NK-92 treated with Interleukin-12 subunit alpha and Interleukin-12 subunit beta, amount 100 ng/mL, for 24 hours (cell line): Measurements from ENCODE around the gene DNHD1.

Source experiments
- DNase-seq: peaks from one replicate; lab custom pipeline; 2025; lab: John Stamatoyannopoulos, UW

DNHD1 gene

DNA sequence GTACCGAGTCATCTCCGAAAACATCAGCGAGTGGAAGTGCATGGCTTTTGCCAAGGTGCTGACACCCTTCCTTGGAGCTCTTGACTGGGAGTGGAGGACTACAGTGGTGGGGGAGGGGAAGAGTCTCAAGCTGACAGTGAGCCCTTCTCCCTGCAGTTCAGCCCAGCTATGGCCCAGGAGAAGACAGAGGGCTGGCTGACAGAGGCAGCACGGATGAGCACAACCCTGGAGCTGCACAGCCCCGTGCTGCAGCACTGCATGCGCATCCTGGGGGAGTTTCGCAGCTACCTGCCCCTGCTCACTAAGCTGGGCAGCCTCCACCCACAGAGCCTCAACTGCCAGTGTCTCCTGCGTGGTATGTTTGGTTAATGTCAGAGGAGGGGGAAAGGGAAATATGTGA is 41.4 kb downstream of the DNHD1 start:
- DNase-seq: no peak

DNA sequence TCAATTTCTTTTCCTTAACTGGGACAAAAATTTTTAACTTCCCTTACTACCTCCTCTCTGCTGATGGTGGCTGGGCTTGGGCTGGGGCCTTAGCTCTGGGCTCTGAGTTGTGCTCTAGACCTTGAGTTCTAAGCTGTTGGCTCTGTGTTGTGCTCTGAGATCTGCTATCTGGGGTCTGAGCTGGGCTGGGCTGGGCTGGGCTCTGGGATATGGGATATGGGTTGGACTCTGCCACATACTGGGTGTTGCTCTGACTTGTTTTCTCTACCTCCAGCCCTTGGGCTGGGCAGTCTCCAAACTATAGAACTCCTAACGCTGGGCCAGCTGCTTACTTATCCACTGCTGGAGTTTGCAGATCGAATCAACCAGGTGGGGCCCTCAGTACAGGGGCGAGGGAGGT is 41.9 kb downstream of the DNHD1 start:
- no peak for DNase-seq

DNA sequence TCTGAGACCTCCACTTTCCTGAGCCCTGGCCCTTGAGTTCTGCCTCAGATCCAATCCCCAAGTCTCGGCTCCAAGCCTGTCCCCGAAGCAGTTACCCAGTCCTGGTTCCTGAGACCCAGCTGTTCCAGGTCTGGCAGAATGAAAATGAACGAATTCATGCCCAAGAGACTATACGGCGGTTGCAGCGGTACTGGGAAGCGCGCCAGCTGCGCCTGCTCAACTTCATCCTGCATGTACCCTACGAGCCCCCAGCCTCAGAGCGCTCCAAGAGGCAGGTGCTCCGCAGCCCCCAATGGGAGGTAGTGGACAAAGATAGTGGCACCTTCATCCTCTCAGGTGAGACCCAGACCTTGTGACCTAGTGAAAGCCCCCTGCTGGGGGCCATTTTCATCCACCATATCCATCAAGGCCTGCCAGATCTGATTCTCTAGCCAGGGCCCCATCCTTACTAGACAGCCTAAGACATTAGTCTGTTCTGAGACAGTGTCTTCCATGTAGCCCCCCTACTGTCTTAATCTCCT is 42.7 kb downstream of the DNHD1 start:
- DNase-seq: no peak

DNA sequence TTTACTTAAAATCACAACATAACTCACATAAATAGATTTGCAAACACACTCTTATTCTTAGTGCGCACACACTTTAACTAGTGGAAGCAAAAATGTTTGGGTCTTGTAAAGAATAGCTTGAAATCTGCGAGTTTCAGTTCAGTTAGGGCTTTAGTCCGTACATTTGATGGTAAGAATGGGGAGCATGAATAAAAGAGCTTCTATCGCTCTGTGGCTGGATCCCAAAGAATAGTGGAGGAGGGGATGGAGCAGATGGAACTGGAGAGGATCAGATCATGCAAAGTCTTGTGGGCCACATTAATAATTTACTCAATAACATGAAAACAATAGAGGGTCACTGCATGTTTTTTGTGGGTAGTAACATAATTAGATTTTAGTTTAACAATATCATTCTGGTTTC is 44.3 kb downstream of the DNHD1 start:
- no peak for DNase-seq

DNA sequence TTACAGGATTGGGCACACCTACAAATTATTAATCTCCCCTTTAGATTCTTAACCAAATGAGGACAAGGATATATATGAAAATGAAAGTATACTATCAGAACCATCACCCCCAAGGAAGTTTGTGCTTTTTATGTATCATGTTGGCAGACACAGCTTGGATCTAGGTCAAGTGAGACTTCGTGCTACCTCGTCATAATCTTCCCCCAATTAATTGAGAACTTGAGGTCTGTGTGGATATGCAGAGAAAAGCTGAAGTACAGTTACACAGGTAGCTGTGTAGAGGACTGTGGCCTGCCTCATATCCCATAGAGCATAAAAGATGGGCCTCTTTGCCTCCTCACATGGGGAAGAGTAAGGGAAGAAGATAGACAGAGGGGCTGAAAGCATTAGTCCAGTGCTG is 45.6 kb downstream of the DNHD1 start:
- DNase-seq: no peak

DNA sequence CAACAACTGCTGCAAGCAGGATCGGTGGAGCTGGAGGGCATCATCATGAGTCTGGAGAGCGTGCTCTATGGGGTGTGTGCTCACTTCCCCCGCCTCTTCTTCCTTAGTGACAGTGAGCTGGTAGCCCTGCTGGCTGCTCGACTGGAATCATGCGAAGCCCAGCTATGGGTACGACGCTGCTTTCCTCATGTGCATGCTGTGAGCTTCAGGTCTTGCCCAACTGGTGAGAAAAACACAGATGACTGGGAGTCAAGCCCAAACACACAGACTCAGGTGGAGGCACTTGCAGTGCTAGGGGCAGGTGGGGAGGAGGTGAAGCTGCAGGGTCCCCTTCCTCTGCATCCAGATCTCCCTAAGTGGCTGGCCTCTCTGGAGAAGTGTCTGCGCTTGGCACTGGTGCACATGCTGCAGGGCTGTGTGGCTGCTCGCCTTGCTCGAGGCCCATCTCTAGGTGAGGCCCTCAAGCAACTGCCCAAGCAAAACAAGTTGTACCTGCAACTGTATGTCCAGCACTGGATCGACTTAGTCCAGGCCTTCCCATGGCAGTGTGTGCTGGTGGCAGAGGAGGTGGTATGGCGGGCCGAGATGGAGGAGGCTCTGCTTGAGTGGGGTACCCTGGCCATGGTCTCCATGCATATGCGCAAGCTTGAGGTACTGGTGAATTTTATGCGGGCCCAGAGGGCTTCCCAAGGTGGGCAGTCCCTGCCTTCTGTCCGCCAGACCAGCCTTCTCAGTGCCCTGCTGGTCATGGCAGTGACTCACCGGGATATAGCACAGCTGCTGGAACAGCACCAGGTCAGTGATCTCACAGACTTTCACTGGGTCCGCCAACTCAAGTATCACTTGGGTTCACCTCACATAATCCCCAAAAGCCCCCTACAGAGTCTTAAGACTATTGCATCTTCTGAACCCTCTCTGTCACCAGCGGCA is 48.1 kb downstream of the DNHD1 start:
- no peak for DNase-seq

DNA sequence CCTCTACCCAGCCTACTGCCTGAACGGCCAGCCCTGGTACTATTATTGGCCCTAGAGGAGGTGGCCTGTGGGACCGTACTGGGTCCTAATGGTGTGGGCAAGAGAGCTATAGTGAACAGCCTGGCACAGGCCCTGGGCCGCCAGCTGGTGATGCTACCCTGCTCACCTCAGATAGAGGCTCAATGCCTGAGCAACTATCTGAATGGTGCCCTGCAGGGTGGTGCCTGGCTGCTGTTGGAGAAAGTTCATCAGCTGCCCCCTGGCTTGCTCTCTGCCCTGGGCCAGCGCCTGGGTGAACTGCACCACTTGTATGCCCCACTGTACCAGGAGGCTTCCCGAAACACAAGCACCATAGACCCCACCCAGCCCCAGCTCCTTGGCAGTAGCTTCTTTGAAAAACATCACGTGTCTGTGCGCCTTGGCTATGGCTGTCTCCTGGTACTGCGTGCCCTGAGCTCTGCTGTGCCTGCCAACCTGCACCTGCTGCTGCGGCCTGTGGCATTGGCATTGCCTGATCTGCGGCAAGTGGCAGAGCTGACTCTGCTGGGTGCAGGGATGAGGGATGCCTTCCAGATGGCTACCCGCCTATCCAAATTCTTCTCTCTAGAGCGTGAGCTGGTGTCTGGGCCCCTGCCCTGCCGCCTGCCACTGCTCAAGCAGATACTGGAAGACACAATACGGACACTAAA is 49.0 kb downstream of the DNHD1 start:
- DNase-seq: no peak

DNA sequence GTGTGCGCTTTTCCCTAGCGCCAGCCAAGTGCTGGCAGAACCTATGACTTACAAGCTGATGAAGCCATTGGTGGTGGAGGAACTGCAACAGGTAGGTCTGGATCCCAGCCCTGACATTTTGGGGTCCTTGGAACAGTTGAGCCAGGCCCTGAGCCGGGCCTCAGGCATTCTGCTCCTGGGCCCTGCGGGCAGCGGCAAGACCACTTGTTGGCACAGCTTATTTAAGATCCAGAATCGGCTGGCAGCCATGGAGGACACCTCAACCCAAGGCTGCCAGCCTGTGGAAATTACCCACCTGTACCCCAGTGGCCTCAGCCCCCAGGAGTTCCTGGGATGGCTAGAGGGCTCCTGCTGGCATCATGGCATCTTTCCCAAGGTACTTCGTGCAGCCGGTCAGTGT is 49.7 kb downstream of the DNHD1 start:
- DNase-seq: no peak

DNA sequence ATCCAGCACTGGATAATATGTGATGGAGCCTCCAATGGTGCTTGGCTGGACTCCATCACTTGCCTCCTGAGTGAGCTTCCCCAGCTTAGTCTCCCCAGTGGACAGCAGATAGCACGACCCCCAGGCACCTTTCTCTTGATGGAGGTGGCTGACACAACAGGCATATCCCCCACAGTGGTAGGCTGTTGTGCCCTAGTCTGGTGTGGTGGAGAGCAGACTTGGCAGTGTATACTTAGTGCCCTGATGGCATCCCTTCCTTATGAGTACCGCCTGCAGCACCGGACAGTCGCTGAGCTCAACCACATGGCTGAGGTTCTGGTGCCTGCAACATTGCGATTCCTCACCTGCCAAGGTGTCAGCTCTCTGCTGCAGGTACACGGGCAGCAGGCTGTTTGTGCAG is 50.1 kb downstream of the DNHD1 start:
- no peak for DNase-seq

DNA sequence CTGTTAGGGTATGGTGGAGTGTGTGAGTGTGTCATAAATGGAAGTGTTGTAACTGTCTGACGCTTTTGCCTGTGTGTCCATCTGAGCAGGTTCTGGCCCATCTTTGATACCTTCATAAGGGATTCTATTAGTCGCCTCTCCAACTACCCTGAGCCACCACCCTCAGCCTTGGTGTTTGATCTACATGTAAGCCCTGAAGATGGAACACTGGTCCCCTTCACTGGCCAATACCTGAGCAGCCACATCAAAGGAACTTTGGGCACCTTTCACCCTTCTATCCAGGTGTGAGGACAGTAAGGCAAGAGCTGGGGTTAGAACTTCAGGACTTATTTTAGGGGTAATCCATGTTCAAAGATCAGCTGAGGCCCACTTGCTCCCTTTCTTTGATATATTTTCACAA is 51.0 kb downstream of the DNHD1 start:
- DNase-seq: no peak

DNA sequence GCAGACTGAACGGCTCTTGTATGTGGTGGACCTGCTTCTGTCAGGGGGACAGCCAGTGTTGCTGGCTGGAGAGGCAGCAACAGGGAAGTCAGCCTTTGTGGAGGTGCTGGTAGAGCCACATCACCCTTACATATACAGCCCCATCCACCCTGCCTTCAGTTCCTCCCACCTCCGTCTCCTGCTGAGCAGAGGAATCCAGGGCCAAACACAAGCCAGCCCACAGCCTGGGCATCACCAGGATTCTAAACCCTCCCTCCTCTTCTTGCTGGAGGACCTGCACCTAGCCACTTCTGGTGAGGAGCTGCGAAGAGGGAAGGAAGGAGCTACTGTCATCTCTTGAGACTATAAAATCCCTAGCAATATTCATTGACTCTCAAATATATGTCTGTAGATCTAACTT is 51.6 kb downstream of the DNHD1 start:
- no peak for DNase-seq

DNA sequence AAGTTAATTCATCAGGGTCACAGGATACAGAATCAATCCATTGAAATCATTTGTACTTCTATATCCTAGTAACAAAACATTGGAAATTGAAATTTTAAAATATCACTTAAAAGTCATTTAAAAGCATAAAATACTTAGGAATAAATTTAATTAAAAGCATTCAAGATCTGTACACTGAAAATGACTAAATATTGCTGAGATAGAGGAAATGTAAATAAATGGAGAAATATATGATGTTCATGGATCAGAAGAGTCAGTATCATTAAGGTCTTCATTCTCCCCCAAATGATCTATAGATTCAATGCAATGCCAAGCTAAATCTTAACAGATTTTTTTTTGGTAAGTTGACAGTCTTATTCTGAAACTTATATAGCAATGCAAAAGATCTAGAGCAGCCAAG is 56.6 kb downstream of the DNHD1 start:
- no peak for DNase-seq

DNA sequence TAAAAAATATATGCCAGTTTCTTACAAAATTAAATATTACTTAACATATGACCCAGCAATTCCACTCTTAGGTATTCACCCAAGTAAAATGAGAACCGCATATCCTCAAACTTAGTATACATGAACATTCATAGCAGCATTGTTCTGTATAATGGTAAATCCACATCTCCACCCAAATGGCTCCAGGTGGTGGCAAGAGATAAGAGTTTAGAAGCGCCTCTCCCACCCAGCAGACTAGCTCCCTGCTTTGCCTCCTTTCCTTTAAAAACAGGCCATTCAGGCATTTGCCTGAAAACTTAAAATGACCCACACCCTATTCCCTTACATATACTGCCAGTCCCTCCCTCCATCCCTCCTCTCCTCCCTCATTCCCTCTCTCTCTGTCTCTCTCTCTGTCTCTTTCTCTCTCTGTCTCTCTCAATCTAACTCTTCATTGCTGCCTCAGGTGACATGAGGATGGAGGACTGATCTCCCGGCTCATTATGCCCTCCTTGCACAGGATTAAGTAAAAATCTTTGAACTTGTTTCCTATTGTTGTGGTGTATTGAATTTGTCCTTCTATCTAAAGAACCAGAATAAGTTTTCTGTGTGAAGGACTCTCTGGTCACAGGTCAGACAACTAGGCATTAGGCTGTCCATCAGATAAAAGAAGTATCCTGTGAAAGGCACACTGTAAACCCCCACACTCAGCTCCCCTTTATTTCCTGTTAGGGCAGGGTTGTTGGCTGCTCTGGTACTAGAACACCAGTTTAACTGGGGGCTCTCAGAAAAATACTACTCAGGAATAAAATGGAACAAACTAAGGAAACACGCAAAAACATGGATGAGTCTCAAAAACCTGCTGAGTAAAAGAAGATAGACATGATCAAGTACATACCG is 58.0 kb downstream of the DNHD1 start:
- no peak for DNase-seq

DNA sequence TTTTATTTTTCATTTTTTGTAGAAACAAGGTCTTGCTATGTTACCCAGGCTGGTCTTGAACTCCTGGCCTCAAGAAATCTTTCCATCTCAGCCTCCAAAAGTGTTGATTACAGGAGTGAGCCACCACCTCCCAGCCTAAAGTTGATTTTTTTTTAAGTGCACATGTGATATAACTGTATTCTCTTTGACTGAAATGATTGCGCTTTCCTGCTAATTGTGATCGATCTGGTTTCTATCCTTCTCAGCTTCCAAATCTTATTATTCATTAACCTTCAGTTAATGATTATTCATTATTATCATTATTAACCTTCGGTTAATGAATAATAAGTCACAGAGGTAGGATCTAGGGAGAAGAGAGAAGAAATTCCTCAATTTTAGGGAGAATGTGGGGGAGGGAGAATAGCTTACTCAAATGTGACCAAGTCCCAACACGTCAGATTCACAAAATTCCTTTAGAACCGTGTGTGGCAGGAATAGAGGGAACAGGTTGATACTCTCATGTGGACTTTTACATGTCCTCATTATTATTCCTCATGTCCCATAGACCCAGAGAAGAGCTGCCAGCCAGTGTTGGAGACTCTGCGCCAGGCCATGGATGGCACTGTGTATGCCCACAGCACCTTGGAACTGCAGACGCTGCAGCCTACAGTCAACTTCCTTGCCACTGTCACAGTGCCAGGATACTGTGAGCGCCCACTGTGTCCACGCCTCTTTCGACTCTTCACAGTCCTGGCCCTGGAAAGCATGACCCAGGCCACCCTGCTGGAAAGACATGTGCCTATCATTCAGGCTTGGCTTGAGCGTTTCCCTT is 59.3 kb downstream of the DNHD1 start:
- no peak for DNase-seq

DNA sequence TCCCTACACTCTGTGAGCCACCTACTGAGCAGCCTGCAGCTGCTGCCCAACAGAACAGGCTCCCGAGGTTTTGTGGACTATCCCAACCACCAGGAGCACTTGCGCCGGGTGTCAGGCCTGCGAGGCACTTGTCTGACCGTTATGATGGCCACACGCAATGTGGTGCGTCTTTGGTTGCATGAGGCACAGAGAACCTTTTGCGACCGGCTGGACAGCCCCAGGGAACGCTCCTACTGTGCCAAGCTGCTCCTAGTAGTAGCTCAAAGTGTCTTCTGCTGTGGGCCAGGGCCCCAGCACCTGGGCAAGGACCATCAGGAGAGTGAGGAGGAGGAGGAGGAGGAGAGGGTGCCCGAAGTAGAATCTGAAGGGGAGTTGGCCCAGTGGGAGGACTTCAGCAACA is 60.0 kb downstream of the DNHD1 start:
- DNase-seq: no peak

DNA sequence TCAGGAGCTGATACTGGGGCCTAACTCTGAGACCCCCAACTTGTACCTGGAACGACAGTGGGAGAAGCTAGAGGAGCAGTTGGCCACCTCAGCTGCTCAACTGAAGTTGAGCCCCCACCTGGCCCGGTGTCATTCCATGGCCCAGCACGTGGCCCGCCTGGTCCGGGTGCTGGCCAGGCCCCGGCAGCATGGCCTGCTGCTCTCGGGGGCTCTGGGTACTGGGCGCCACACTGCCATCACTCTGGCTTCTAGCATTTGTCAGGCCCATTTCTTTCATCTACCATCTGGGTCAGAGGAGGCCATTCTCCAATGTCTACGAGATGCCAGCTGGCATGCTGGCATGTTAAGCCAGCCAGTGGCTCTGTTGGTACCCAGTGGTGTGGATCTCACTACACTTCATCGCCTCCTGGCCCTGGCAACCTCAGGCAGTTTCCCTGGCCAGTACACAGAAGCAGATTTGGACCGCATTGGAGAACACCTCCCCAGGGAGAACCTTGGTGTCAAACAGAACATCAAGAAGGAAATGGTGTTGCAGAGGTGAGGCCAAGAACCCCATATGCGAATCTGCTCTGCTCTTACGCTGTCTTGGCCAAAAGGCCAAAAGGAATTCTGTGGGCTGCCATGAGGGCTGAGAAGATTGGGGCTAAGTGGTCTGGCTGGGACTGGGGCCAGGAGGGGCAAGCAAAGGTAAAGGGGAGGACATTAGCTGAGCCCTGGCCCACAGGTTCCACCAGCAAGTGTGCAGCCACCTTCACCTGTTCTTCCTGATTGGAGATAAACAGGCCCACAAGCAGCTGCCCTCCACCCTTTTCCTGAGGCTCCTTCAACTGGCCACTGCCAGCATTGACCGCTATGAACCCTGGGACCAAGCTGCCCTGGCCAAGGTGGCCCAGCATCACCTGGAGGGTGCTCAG is 60.9 kb downstream of the DNHD1 start:
- DNase-seq: no peak

DNA sequence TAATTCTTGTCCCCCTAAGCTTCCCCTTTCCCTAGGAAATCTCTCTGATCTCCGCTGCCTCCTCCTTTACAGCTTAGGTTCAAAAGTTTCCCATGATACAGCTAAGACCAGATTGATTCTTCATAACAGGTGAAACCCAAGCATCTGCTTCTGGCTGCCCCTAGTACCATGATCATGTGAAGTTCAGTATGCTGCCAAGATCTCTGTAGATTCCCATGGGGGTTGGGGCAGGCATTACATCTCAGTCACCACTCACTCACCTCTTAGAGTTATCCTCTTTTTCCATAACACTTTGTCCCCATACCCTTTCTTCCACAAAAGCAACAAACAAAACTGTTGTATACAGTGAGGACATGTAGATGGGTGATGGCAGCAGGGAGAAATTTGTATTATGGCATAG is 62.3 kb downstream of the DNHD1 start:
- DNase-seq: no peak

DNA sequence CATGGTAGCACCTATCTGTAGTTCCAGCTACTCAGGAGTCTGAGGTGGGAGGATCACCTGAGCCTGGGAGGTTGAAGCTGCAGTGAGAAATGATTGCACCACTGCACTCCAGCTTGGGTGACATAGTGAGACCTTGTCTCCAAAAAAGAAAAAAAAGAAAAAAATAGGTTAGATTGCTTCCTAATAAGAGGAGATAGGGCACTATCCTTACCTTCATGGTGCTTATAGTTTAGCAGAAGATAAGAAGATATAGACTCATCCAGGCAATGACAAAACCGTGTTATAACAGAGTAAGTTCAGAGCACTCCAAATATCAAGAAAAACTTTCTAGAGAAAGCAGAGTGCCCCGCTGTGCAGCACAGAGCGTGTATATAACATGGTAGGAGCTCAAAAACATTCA is 64.2 kb downstream of the DNHD1 start:
- no peak for DNase-seq

DNA sequence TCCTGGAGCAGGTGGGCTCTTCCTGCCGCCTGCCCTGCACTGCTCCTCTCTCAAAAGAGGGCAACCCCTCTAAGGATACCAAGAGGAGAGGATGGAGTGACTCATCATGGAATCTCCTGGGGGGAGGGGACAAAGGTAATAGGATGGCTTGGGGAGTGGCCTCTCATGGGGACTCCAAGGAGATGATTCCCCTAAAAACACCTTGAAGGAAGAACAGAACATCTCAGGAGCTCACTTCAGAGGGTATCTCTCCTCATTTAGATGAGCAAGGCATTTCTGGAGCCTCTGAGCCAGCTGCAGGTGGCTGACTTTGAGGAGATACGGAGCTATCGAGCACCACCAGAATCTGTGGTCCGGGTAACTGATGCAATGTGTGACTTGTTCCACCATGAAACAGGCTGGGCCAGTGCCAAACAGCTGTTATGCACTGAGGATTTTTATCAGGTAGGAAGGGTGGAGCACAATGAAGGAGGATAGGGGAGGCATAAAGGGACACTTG is 66.1 kb downstream of the DNHD1 start:
- DNase-seq: no peak

DNA sequence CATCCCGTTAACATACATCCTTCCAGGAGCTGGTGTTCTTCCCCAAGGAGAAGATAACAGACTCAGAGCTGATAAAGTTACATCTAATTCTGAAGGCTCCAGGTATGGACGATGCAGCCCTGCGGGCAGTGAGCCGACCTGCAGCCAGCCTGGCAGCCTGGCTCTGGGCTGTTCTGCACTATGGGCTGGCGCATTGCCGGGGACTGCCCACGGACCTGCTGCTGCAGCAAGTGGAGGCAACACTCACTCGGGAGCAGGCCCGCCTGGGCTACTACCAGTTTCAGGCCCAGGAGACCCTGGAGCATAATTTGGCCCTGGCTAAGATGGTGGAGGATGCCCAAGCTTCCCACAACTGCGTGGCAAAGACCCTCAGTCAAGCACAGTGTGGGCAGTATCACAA is 66.6 kb downstream of the DNHD1 start:
- no peak for DNase-seq
